BJ (cell line): Measurements from ENCODE around the gene NDUFA3. TPM values are rescaled to one million over a fixed set of nuclear protein-coding genes. Genes with fewer than 3 reads are reported as not detected.
"Not testable (repeated sequence)": the region's sequence is repeated elsewhere in the genome, so short reads cannot be mapped to it uniquely, and the experiment has no call there.

Experiments
- CTCF ChIA-PET: fragments of 350-600 bp; formaldehyde crosslinking; extraction: SDS; loops from one replicate; lab custom pipeline; 2021; ENCODE audit warnings: antibody characterized with exemption, inconsistent platforms; lab: Yijun Ruan, JAX
- POLR2A ChIA-PET: fragments of 300-600 bp; sonication (Branson Sonifier 250); formaldehyde crosslinking; extraction: SDS; loops from one replicate; lab custom pipeline; 2021; ENCODE audit warnings: antibody characterized with exemption; lab: Charles Lee
- DNase-seq: peaks from one replicate; pipeline ENCODE4 v3.0.0-alpha.2; 2011; ENCODE audit warnings: low read depth
- H3K27me3 ChIP-seq: 2 replicates; pipeline ENCODE4 v1.6.0; 2011; ENCODE audit warnings: low read length; ENCODE audit not compliant: control insufficient read depth, insufficient read depth
- H3K36me3 ChIP-seq: 2 replicates; pipeline ENCODE4 v1.5.1; 2011; ENCODE audit warnings: low read length; ENCODE audit not compliant: control insufficient read depth, insufficient read depth
- H3K4me3 ChIP-seq: 2 replicates; pipeline ENCODE4 v1.5.1; 2011; ENCODE audit warnings: low read depth, mild to moderate bottlenecking, control low read depth, low read length
- polyA plus RNA-seq: library from polyadenylated mRNA; depleted of rRNA; stranded (reverse); fragments of >200 nt; gene quantifications from 2 replicates; pipeline ENCODE4 v1.2.3, GENCODE V29; 2011
- TF ChIP-seq, protein P1 (sequence below): IDR thresholded peaks from 2 replicates; pipeline ENCODE4 v1.5.1; 2011; ENCODE audit warnings: low read depth, mild to moderate bottlenecking, control low read depth, inconsistent platforms, low read length, moderate library complexity; ENCODE audit not compliant: insufficient read depth

The NDUFA3 gene
- polyA plus RNA-seq, 1 experiment = 26.6 TPM

DNA sequence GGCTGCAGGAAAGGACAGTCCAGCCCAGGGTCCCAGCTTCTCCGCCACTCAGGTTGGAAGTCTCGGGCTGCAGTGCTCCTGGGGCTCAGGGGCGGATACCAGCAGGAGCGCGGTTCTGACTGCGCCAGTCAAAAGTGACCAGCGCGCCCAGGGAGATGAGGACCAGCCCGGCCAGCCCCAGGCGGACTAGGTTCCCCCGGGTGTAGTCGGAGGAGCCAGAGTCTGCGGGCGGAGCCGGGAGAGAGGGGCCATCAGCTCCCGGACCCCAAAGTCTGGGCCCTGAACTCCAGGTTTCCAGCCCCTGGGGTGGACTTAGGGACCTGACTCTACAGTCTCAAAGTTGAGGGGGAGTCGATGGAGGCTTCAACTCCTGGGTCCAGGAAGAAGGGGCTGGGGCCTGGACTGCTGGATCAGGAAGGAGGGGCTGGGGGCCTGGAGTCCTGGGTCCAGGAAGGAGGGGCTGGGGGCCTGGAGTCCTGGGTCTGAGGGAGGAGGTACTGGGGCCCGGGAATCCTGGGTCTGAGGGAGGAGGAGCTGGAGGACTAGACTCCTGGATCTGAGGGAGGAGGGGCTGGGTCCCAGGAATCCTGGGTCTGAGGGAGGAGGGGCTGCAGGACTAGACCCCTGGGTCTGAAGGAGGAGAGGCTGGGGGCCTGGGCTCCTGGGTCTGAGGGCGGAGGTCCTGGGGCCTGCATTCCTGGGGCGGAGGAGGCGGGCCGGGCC lies 7.4 kb upstream of the NDUFA3 start:
- DNase-seq = no peak
- Histone ChIP-seq H3K4me3 (peak overlapping the region; percentile 29), H3K36me3 (no peaks in the 10 kb centered on the region), H3K27me3 (no peaks in the 10 kb centered on the region)
- POLR2A ChIA-PET = interaction anchor here (0.6 to 0.9 kb wide), 2 partner anchors 60 to 295 kb away, joined by 3 read pairs; no protein-coding TSS in a partner anchor
- CTCF ChIA-PET = interaction anchor here (1.1 to 3.4 kb wide), 5 partner anchors 64 to 302 kb away, joined by 3 to 17 read pairs (median 6); no protein-coding TSS in a partner anchor
- TF ChIP-seq, protein P1, sequence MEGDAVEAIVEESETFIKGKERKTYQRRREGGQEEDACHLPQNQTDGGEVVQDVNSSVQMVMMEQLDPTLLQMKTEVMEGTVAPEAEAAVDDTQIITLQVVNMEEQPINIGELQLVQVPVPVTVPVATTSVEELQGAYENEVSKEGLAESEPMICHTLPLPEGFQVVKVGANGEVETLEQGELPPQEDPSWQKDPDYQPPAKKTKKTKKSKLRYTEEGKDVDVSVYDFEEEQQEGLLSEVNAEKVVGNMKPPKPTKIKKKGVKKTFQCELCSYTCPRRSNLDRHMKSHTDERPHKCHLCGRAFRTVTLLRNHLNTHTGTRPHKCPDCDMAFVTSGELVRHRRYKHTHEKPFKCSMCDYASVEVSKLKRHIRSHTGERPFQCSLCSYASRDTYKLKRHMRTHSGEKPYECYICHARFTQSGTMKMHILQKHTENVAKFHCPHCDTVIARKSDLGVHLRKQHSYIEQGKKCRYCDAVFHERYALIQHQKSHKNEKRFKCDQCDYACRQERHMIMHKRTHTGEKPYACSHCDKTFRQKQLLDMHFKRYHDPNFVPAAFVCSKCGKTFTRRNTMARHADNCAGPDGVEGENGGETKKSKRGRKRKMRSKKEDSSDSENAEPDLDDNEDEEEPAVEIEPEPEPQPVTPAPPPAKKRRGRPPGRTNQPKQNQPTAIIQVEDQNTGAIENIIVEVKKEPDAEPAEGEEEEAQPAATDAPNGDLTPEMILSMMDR = no peak

DNA sequence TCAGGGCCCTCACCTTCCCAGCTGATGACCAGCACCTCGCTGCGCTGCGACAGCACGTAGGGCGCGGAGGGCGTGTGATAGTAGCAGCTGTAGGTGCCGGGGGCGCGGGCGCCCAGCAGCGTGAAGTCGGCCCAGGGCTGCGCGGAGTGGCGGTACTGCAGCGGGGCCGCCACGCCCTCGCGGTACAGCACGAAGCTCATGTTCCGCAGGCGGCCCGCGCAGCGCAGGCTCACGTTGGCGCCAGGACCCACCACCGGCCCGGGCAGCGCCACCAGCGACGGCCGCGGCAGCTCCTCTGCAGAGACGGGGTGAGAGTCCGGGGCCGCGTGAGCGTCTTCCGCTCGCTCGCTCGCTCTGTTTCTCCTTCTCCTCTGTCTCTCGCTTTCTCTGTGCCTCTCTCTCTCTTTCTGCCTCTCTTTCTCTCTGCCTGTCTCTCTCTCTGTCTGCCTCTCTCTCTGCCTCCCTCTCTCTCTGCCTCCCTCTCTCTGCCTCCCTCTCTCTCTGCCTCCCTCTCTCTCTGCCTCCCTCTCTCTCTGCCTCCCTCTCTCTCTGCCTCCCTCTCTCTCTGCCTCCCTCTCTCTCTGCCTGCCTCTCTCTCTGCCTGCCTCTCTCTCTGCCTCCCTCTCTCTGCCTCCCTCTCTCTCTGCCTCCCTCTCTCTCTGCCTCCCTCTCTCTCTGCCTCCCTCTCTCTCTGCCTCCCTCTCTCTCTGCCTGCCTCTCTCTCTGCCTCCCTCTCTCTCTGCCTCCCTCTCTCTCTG lies 6.6 kb upstream of the NDUFA3 start:
- peak overlapping the region; percentile 29 for H3K4me3 ChIP-seq
- not testable (repeated sequence) for H3K36me3 ChIP-seq, H3K27me3 ChIP-seq, DNase-seq
- ChIA-PET POLR2A (interaction anchor here (0.6 to 0.9 kb wide), 2 partner anchors 60 to 296 kb away, joined by 3 read pairs; no protein-coding TSS in a partner anchor), CTCF (interaction anchor here (1.1 to 3.4 kb wide), 5 partner anchors 64 to 303 kb away, joined by 3 to 17 read pairs (median 6); no protein-coding TSS in a partner anchor)

DNA sequence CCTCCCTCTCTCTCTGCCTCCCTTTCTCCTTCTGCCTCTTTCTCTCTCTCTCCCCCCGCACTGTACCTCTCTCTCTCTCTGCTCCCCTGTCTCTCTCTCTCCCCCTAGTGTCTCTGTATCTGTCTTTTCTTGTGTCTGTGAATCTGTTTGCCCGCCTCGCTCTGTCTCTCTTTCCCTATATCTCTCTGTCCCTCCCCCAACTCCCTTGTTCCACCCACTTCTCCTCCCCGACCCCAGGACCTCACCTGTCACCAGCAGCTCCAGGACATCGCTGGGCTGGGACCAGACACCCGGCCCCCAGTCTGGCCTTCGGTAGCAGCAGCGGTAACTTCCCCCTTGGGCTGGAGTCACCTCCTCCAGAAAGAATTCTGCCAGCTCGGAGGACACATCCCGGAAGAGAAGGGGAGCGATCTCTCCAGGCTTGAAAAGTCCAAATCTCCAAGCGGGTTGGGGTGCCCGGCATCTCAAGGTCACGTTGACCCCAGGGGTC lies 6.0 kb upstream of the NDUFA3 start:
- Histone ChIP-seq H3K4me3 (peak overlapping the region; percentile 30), H3K27me3 (no peaks in the 10 kb centered on the region), H3K36me3 (no peaks in the 10 kb centered on the region)
- ChIA-PET CTCF (interaction anchor here (0.5 to 3.4 kb wide), 8 partner anchors 10 to 303 kb away, joined by 3 to 17 read pairs (median 4); partner anchors contain the start of genes PRPF31 and TFPT), POLR2A (interaction anchor here (0.7 kb wide), 1 partner anchor 27 kb away, joined by 5 read pairs; no protein-coding TSS in a partner anchor)
- TF ChIP-seq, protein P1 = peak; percentile 59
- DNase-seq = no peak

DNA sequence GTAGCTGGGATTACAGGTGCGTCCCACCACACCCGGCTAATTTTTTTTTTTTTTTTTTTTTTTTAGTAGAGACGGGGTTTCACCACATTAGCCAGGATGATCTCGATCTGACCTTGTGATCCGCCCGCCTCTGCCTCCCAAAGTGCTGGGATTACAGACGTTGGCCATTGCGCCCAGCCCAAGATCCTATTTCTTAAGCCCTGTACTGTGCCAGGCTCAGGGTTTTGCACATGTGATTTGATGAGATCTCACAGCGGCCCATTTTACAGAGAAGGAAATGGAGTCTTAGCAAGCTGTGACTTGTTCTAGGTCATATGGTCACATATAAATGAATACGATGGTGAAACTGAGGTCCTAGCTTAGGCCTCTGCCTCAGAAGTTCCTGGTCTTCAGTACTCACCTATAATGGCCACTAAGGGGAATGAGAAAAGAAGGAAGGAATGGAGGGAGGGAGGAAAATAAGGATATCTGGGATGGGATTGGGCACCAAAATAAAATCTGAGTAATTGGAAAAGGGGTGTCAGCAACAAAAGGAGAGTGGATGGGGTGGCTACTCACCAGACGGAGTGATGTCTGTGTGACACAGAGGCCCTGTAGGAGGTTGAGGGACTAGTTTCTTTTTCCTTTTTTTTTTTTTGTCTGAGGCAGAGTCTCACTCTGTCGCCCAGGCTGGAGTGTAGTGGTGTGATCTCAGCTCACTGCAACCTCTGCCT lies 3.3 kb upstream of the NDUFA3 start:
- CTCF ChIA-PET = no interaction called here
- POLR2A ChIA-PET = no interaction called here
- DNase-seq = no peak

DNA sequence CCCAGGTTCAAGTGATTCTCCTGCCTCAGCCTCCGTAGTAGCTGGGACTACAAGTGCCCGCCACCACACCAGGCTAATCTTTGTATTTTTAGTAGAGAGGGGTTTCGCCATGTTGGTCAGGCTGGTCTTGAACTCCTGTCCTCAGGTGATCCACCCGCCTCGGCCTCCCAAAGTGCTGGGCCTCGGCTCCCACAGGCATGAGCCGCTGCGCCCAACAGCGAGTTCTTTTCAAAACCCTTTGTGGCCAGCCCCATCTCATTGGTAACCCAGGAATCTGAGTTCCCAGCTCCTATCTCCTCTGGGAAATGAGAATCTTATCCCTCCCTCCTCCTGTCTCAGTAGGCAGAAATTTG lies 2.8 kb upstream of the NDUFA3 start:
- CTCF ChIA-PET, H3K27me3 ChIP-seq, POLR2A ChIA-PET, DNase-seq, H3K4me3 ChIP-seq, H3K36me3 ChIP-seq: not testable (repeated sequence)

More for the DNA sequence above, 3.3 kb upstream of the NDUFA3 start:
- H3K36me3 ChIP-seq = no peaks in the 10 kb centered on the region; the same call in 1 of the 2 replicates
- H3K27me3 ChIP-seq = no peaks in the 10 kb centered on the region
- H3K4me3 ChIP-seq = no peak overlapping the region
- TF ChIP-seq, protein P1 = no peak
